HS-5 (cell line): ENCODE results near the gene LRFN3.
"Not testable (repeated sequence)": the region's sequence is repeated elsewhere in the genome, so short reads cannot be mapped to it uniquely, and the experiment has no call there.

Experiments
- DNase-seq: peaks from one replicate; pipeline ENCODE4 v3.0.0-alpha.2; 2012; ENCODE audit warnings: low read depth

Gene LRFN3

DNA sequence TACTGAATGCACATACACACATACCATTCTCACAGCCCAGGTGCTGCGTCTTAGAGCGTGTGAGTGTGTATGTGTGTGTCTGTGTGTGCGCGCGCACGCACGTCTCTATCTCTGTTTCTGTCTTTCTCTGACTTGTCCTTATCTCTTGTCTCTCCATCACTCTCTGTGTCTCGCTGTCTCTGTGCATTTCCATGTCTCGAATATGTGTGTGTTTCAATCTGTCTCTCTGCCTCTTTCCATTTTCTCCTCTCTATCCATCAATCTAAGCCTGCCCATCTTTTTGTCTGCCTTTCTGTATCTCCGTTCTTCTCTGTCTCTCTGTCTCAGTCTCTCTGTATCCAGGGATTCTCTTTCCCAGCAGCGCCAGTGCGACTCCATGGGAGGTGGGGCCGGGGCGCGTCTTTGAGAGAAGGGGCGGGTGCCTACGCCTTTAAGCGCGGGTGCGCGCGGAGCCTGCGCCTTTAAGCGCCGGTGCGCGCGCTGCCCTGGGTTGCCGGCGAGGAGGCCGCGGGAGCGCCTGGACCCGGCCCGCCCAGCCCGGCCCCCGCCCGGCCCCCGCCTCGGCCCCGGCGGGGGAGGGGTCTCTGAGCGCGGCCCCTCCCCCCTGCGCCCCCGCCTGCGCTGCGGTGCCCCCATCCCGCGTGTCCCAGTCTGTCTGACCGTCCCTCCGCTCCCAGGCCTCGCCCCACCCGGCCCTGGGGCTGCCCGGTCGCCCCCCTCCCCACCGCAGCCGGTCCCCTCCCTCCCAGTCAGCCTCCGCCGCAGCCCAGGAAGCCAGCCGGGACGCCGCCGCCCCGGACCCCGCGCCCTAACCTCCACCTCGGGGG, at the start of gene LRFN3:
Gene LRFN3, plus strand, starts transcription at position 464 of the 827 bp plus-strand sequence. CDS start 3,052 bp downstream, outside the sequence.
- no peak for DNase-seq

- no peak for DNase-seq
Measured at GRCh38 chr19:35887197-35887596, 49.0 kb upstream of the LRFN3 start.

DNA sequence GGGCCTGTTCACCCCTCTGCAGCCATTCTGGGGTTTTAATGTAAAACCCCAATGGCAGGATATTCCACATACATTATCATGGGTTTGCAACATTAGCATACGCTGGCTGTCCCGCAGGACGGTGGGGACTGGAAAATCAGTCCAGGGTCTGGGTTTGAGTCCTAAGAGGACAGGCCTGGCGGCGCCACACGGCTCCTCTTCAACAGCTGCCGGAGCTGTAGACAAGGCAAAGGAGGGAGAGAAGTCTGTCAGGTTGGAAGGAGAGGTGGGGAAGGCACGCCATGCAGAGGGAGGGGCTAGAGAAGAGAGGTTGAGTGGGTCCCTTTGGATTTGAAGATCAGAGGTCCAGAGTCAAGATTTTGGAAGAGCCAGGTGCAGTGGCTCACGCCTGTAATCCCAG, 47.8 kb upstream of the LRFN3 start:
- no peak for DNase-seq

- no peak for DNase-seq
Measured at GRCh38 chr19:35889370-35890112, 46.6 kb upstream of the LRFN3 start.

DNA sequence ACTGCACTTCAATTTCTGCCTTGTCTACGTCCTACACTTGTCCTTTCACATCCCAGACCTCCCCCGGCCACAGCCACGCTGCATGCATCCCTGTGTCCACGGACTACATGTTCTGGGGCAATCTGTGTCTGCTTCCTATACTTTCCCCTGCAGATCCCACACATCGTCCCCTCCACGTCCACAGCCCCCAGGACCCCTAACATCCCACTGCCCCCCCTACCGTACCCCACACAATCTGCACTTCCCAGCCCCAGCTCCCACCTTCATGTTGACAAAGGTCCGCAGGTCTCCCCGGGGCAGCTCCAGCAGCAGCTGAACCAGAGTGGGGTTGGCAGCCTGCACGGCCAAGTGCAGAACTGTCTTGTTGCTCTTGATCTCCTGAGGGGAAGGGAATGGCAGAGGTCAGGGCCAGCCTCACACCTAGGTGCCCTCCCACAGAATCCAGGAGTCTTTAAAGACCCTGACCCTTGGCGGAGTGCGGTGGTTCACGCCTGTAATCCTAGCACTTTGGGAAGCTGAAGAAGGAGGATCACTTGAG, 46.0 kb upstream of the LRFN3 start:
- no peak for DNase-seq

DNA sequence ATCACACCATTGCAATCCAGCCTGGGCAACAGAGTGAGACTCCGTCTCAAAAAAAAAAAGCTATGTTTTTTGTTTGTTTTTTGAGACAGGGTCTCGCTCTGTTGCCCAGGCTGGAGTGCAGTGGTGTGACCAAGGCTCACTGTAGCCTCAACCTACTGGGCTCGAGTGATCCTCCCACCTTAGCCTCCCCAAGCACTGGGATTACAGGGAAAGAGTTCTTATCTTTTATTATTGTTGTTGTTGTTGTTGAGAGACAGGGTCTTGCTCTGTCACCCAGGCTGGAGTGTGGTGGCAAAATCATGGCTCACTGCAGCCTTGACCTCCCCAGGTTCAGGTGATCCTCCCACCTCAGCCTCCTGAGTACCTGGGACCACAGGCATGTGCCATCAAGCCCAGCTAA, 44.4 kb upstream of the LRFN3 start:
- DNase-seq: not testable (repeated sequence)

DNA sequence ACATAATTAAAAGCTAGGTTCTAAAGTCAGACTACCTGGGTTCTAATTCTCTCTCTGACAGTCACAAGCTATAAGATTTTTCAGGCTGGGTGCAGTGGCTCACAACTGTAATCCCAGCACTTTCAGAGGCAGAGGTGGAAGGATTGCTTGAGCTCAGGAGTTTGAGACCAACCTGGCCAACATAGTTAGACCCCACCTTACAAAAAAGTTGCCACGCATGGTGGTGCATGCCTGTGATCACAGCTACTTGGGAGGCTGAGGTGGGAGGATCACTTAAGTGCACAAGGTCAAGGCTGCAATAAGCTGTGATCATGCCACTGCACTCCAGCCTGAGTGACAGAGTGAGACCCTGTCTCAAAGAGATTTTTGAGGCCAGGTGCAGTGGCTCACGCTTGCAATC, 41.8 kb upstream of the LRFN3 start:
- no peak for DNase-seq

DNA sequence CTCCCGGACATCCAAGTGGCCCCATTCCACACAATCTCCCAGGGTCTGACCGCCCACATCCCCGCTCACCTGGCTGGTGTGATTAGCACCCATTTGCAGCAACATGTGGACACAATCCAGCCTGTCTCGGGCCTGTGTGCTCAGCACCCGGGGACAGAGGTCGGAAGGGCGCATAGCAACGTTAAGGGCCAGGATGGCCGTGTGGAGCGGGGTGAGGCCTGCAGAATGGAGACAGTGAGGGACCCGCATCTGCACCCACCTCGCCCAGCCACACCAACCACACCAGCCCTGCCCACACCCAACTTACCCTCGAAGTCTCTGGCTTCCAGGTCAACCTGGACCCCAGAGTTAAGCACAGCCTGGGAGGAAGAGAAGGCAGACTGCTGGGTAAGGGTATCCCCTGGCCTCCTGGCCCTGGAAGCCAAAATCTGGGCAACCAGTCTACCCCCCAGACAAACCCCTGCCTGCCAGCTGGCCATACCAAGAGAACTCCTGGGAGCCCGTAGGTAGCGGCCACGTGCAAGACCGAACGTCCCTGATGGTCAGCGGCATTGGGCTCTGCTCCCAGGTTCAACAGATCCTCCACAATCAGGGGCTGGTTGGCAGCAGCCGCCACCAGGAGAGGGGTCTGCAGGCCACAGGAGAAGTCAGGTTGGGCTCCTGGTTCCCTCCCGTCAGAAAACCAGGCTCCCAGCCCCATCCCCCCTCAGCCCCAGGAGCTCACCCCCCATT, 40.1 kb upstream of the LRFN3 start:
- DNase-seq: no peak

DNA sequence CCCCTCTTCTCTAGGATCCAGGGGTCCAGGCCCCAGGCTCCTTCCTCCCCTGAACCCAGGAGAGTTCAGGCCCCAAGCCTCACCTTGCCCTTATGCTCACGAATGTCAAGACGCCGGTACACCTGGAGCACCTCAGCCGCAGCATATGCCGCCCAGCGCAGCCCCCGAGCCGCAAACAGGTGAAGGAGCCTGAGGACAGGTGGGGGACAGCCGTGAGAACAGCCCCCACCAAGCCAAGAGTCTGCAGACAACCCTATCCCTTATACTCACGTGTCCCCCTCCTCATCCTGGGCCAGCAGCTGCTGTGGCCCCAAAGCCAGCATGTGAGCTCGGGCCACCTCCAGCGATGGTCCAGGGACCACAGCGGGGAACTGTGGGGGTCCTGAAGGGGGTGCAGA, 39.5 kb upstream of the LRFN3 start:
- no peak for DNase-seq

DNA sequence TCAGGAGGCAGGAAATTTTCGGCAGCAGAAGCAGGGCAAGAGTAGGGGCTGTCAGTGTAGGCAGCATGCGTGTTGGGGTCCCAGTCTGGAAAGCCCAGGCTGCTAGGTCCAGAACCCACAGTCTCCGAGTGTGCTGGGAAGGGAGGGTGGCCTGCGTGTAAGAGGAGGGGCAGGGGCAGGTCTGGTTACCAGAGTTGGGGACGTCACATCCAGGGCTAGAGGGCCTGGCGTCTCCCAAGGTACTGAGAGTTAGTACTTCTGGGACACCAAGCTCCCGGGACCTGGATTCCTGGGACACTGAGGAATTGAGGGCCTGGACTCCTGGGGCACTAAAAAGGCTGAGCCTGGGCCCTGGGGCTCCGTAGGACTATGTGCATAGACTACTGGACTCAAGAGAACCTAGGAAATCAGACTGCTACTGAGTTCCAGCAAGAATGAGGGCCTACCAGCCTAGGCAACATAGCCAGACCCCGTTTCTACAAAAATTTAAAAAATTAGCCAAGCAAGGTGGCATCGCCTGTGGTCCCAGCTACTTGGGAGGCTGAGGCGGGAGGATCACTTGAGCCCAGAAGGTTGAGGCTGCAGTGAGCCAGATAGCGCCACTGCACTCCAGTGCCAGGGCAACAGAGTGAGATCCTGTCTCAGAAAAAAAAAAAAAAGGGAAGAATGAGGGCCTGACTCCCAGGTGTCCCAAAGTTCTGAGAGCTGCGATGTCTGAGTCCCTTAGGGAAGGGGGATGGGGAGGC, 38.3 kb upstream of the LRFN3 start:
- no peak for DNase-seq

GRCh38 chr19:35898499-35898809, 37.7 kb upstream of the LRFN3 start:
- DNase-seq: no peak

- DNase-seq: peak; percentile 51
Measured at GRCh38 chr19:35899547-35900214, 36.5 kb upstream of the LRFN3 start.

DNA sequence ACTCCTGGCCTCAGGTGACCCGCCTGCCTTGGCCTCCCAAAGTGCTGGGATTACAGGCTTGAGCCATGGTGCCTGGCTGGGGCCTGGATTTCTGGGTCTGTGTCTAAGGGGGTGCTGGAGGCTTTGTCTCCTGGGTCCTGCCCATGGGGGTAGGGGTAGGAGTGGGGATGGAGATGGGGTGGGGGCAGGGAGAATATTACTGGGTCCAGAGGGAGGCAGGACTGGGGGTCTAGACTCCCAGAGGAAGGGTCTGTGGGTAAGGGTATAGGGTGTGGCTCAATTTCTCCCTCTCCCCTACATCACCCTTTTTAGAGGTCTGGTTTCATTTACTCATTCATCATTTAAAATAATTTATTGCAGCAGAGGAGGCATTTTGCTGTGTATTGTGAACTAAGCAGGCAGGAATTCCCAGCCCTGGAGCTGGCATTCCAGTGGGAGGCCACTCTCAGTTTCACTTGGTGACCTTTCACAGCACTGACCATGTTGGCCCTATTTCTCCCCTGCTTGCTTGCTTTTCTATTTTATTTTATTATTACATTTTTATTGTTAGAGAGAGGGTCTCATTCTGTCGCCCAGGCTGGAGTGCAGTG, 35.0 kb upstream of the LRFN3 start:
- DNase-seq: peak; percentile 49

DNA sequence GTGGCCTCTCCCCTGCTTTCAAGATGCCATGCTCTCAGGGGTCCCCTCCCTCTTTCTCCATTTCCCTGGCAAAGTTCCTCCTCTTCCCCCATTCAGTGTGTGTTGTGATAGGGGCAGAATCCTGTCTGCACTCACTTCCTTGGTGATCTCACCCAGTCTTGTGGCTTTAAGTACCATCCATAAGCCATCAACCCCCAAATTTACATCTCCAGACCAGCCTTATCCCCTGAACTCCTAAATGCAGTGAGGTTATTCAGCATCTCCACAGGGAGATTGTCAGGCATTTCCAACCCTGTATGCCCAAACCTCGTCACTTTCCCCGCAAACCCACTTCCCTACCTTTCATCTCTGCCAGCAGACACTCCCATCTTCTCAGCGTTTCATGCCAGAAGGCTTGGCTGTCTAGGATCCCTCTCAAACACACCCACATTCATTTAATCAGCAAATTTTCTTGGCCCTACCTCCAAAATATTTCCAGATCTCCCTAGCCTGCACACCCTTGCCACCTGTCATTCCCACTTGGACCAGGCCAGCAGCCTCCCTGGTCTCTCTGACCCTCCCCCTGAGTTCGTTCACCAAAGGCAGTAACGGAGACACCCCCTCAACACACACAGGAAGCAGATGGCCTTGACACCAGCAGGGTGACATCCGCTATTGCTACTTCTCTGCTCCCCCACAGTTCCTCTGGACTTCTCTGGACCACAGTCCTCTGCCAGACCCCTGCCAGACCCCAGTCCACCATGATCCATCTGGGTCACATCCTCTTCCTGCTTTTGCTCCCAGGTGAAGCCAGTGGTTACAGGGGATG, 34.1 kb upstream of the LRFN3 start, which contains the start of gene HCST:
Gene HCST, plus strand, starts transcription at position 676 of the 808 bp plus-strand sequence. Its CDS starts 65 bp downstream, at position 741.
- peak; percentile 18 for DNase-seq

GRCh38 chr19:35902870-35903475, 33.2 kb upstream of the LRFN3 start:
- no peak for DNase-seq

DNA sequence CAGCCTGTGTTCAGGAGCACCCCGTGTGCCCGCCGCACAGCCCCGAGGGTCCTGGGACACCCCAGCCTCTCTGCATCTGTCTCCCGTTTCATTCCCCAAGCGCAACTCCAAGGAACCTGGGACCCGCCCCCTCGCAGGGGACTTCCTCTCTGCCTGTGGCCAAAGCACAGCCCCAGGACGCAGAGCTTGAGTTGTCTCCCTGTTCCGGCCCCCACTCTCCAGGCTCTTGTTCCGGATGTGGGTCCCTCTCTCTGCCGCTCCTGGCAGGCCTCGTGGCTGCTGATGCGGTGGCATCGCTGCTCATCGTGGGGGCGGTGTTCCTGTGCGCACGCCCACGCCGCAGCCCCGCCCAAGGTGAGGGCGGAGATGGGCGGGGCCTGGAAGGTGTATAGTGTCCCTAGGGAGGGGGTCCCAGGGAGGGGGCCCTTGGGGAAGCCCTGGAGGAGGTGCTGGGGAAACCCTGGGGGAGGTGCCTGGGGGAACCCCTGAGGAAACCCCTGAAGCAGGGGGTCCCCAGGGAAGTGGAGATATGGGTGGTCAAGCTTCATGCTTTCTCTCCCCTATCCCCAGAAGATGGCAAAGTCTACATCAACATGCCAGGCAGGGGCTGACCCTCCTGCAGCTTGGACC, 32.5 kb upstream of the LRFN3 start:
- DNase-seq: no peak

- DNase-seq: no peak
Measured at GRCh38 chr19:35904311-35905068, 31.7 kb upstream of the LRFN3 start.

DNA sequence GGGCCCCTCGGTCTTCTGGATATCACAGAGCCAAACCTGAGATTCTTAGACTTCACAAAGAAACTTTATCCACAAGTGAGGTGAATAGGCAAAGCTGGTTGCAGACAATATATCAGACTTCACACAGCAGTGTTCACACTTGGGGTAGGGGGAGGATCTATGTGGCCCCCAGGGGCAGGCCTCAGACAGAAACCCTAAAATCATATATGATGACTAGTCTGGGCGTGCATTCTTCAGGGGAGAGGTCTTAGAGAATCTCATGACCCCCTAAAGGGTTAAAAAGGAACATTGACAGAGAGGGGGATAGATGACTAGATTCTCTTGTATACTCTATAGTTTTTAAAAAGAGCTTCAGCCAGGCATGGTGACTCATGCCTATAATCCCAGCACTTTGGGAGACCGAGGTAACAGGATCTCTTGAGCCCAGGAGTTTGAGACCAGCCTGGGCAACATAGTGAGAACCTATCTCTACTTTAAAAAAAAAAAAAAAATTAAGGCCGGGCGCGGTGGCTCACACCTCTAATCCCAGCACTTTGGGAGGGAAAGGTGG, 30.9 kb upstream of the LRFN3 start:
- no peak for DNase-seq
